Limb (tissue), 2 donors: ENCODE results near the gene MS4A5.
"Not testable (repeated sequence)": the region's sequence is repeated elsewhere in the genome, so short reads cannot be mapped to it uniquely, and the experiment has no call there.

ENCODE experiments used
- DNase-seq, 2 donors: peaks; one replicate each; pipeline ENCODE4 v3.0.0-alpha.2; 2016; ENCODE audit errors: extremely low spot score in 2 of 2

Gene MS4A5, protein sequence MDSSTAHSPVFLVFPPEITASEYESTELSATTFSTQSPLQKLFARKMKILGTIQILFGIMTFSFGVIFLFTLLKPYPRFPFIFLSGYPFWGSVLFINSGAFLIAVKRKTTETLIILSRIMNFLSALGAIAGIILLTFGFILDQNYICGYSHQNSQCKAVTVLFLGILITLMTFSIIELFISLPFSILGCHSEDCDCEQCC

DNA sequence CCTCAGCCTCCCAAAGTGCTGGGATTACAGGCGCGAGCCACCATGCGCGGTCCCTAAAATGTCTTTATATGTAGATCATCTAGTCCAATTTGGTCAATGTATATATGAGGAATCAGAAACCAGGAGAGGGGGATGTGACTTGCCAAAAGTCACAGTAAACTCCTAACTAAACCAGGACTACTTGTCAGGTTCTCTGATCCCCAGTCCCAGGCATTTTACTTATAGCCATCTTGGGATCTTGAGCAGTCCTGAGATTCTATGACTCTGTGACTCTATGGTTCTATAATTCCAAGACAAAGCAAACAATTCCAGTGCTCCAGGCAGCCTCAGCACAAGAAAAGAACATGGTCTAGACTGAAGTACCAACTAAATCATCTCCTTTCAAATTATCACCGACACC lies at the start of gene MS4A5:
Gene MS4A5, plus strand, starts transcription at position 301 of the 400 bp plus-strand sequence. CDS start 103 bp downstream, outside the sequence.
- DNase-seq: no peak

DNA sequence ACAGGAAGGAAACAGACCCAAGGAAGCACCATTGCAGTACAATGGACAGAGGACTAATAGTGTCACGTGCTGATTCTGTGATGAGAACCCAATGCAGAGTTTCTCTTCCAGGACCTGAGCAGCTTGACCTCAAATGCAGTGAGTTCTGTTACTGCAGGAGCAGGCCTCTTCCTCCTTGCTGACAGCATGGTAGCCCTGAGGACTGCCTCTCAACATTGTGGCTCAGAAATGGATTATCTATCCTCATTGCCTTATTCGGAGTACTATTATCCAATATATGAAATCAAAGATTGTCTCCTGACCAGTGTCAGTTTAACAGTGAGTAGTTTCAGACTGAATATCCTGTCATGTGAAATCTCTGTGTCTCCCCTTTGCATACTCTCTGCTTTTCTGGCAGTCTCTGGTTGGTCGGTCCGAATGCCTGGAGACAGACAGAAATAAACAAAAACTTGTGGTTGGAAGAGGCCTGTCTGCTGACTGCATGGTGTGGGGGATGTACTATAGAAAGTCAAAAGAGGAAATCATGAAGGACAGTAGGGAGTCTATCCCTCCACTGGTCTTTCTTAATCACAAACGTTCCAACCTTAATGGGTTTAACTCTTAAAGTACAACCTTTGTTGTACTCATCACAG lies 40.0 kb upstream of the MS4A5 start:
- DNase-seq: no peak

DNA sequence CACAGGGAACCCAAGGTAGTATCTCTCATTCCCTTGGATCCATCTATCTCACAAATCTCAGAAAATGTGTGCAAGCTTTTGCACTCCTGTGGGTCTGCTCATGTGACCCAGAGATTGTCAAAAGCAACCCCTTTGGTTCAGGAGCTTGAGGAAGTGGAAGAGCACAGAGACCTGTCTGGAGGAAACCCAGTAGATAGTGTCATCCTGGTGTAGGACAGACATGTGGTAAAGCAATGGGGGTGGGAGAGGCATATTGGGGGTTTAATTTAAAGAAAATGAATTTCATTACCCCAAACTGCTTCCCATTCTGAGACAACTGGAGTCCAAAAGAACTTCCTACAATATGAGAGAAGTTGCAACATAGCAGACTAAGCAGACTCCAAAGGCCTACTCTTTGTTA lies 39.0 kb upstream of the MS4A5 start:
- no peak for DNase-seq

DNA sequence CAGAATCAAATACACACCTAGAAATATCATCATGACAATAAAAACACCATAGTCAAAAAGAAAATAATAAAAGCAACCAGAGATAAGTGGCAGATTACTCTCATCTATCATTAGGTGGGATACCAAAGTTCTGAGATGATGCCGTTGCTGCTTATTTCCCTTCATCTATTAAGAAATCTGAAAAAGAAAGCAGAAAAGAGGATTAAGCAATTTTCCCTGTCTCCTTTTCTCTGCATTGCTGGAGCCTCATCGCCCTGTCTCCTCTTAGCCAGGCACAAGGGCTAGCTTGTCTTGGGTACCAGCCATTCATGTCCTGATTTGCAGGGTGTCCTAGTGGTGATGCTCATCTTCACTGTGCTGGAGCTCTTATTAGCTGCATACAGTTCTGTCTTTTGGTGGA lies 37.0 kb upstream of the MS4A5 start:
- DNase-seq: no peak

DNA sequence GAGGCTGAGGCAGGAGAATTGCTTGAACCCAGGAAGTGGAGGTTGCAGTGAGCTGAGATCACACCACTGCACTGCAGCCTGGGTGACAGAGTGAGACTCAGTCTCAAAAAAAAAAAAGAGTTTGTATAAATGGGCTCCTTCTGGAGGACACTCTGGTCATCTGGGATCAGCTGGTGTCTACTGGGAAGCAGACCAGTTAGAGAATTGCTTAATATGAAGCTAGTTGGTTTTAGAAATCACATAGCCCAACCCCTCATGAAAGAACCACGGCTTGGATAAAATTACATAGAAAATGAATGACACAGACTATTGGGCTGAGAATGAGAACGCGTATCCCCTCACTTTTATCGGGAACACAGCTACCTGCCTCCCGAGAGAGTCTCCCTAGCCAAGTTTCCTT lies 36.4 kb upstream of the MS4A5 start:
- DNase-seq: no peak

DNA sequence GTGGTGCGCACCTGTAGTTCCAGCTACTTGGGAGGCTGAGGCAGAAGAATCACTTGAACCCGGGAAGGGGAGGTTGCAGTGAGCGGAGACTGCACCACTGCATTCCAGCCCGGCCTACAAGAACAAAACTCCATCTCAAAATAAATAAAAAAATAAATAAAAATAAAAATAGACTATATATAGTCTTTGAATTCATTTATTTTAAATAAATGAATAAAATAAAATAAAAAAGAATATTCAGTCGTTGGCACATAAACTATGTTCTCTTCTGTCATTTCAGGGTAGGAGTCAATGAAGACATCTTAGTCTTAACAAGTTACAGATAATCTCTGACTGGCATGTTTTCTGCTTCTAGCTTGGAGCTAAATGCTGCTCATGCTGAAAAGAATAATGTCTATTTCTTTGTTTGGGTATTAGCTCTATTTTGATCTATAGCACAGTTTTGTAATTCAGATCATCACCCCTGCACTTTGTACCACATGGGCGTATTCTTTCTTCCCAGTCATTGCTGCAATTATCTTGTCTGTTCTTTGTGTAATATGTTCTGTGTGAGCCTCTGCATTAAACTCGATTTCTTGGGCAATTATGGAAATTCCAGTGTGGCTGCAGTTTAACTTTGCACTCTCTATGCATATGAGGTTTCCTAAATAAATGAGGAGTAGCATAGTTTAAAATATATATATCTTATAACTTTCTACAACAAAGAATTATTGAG lies 34.5 kb upstream of the MS4A5 start:
- DNase-seq: no peak

DNA sequence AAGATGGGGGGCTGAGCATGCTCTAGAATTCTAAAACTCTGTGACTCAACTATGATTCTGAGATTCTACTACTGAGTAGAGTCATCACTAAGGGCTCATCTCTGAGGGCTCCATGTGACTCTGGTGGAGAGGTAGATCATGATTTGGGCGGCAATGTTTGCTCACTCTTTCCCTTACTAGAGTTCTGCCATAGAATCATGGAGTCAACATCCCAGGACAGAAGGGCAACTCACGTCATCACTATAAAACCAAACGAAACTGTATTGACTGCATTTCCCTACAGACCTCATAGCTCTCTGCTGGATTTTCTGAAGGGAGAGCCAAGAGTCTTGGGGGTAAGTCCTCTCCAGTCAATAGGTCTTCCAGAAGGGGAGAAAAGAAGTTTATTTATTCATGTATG lies 33.0 kb upstream of the MS4A5 start, which contains the start of gene MS4A14:
Gene MS4A14, plus strand, starts transcription at position 78 of the 400 bp plus-strand sequence. Its CDS starts 120 bp downstream, at position 198.
- DNase-seq: no peak

DNA sequence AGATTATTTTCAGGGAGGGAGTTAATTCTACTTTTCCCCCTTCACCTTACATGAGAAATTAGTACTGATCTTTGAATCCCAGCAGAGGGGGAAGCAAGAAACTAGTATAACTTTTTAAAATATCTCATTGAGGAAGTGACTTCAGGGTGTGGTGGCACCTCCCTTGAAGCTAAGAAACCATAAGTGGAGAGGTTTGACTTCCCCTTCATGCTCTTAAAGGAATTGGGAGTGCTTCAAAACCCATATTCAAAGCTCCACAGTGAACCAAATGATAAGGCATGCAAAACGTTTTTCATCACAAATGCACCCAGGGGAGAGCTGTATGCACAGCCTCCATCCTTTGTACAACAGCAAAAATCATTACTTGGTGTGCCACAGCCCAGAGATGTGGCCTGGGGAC lies 32.6 kb upstream of the MS4A5 start:
- DNase-seq: no peak

DNA sequence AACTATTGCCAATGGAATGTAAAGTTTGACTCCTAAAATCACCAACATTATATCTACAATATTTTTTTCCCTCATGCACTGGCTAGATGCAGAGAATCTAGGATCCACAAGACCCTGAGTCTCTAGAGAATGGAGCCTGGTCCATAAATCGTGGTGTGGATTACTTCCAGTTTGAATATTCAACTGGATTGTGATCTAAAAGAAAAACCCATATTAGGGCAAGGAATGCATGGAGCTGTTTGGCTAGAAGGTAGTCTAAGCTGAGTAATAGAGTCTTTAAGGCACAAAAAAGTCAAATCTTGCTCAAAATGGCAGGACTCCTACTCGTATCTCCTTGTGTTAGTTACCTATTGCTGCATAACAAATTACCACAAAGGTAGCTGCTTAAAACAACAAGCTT lies 9.4 kb upstream of the MS4A5 start:
- DNase-seq: no peak

DNA sequence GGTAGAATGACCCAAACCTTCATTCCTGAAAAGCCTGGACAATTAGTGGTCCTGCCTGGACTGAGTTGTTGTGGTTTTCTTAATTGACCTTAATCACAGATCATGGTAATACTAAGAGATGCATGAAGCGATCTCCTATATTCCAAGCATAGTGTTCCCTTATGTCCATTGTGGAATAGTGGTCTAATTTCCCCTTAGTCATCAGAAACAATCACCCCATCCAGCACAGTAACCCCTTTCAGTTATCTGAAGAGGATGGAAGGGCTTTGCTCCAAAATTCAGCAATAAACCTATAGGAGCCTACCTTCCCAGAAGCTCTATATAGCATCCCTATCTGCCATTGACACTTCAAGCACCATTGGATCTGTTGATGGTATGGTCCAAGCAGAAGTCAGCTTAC lies 6.8 kb upstream of the MS4A5 start:
- DNase-seq: no peak

DNA sequence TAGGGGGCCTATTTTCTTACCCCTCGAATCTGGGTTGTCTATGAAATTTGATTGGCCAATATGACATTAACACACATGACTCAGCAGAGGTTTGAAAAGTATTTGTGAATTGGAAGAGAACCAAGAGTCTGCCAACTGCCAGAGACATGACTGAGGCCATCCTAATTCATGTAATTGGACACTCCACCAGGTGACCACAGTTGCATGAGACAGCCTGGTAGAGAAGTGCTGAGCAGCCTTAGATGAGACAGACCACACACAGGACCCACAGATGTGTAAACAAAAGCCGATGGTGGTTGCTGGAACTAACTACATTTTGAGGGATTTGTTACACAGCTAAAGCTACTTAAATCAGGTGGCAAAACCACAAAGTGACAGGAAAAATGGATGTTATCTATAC lies 855 bp upstream of the MS4A5 start:
- DNase-seq: no peak

DNA sequence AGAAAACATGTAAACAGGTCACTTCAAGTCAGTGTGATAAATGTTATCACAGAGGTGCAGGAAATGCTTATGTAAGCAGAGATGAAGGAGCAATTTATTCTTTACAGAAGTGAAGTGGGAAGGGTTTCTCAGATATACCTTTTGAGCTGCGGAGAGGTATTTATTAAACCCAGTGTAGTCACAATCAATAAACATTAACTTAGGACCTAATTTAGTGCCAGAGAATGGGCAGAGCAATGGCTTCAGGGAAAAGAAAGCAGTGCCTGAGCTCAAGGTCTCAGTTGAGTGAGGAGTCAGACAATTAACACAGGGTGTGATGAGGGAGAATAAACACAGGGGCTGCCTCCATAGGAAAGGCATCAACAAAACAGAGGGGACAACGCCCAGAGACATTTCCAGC lies 1.9 kb downstream of the MS4A5 start:
- no peak for DNase-seq

DNA sequence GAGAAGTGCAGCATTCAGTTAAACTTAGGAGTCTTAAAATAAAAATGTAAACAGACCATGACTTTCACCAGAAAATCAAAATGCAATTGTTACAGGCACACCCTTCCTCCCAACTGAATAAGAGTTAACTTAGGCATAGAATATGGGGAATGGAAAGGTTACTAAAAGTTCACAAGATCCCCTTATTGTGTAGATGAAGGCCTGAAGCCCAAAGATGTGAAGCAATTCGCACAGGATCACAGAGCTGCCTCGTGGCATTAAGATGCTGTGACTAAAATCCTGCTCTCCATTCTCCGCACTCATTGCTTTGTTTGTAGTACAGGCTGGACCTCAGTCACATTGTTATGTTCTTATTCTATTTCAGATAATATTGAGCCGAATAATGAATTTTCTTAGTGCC lies 4.0 kb downstream of the MS4A5 start:
- no peak for DNase-seq

DNA sequence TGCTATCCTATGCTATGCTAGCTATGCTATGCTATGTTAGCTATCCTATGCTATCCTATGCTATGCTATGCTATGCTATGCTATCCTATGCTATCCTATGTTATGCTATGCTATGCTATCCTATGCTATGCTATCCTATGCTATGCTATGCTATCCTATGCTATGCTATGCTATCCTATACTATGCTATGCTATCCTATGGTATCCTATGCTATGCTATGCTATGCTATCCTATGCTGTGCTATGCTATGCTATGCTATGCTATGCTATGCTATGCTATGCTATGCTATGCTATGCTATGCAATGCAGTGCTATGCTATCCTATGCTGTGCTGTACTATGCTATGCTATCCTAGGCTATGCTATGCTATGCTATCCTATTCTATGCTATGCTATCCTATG lies 17.7 kb downstream of the MS4A5 start:
- no peak for DNase-seq

DNA sequence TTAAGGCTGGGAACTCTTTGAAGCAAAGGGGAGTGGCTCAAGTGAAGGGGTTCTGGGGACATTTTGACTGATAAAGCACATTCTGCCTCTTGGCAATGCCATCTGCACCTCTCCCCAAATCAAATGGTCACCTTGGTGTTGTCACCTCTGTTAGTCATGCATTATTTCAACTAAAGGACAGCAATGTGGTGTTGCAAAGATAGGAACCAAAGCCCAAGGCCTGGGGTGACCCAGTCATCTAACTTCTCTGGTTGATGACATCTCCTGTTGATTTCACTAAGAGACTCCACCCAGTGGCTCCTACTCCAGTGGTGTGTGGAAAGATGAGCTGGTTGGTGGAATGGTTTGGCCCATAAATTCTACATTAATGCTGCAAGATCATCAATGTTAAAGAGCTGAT lies 18.5 kb downstream of the MS4A5 start:
- no peak for DNase-seq

DNA sequence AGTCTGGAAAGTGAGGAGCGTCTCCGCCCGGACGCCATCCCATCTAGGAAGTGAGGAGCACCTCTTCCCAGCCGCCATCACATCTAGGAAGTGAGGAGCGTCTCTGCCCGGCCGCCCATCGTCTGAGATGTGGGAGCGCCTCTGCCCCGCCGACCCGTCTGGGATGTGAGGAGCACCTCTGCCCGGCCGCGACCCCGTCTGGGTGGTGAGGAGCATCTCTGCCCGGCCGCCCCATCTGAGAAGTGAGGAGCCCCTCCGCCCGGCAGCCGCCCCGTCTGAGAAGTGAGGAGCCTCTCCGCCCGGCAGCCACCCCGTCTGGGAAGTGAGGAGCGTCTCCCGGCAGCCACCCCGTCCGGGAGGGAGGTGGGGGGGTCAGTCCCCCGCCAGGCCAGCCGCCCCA lies 21.8 kb downstream of the MS4A5 start:
- not testable (repeated sequence) for DNase-seq

DNA sequence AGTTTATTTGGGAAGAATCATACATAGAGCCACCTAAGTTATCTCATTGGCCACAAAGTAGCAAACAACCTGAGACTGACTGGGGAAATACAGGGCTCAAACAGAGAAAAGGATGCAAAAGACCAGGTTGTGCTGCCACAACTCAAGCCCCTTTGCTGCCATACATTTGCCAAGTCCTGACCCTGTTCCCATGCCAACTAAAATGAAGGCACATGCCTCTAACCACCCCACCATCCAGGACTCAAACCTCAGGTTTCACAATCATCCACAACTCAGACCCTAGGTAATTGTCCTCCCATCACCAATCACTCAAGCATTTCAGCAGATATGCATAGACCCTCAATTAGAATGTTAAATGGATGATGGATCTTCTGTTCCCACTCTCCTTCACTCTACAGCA lies 24.8 kb downstream of the MS4A5 start:
- DNase-seq: no peak

DNA sequence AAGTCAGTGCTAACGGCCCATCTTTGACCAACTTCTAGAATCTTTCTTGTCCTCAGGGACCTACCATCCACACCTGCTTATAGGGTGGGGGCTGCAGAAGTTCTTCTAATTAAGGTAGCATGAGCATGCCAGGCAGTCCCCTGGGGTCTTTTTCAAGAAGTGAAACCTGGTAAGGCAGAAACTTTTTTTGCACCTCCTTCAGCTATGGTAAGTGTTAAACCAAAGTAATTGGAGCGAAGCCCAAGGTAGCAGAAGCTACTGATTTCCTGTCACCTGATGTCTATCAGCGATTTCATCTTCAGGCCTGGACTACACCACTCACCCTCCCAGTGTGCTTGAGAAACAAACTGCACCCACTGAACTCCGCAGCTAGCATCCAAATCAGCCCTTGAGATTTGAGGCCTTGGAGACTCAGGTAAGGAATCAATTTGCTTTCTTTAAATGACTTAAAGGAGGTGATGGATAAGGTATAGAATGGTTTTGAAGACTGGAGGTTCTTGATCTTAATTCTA lies 26.2 kb downstream of the MS4A5 start, which contains the start of gene MS4A1:
Gene MS4A1, plus strand, starts transcription at position 317 of the 512 bp plus-strand sequence. CDS start 6,528 bp downstream, outside the sequence.
- DNase-seq: no peak

DNA sequence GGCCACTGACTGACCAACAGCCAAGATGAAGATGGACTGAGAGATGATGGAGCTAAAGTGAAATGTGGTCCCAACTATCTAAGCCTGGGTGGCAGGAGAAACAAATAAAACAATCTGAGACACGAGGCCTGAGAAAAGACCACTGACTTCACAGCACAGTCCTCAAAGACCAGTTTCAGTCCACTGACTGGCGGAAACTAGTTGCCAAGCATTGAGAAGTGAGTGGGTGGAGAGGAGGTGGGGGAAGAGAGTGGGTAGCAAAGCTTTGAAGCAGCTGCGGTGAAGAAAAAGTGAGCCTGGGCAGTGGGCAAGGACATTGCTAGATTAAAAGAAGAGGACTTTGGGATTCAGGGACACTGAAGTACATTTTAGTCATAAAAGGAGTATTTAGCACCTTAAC lies 28.2 kb downstream of the MS4A5 start:
- no peak for DNase-seq

DNA sequence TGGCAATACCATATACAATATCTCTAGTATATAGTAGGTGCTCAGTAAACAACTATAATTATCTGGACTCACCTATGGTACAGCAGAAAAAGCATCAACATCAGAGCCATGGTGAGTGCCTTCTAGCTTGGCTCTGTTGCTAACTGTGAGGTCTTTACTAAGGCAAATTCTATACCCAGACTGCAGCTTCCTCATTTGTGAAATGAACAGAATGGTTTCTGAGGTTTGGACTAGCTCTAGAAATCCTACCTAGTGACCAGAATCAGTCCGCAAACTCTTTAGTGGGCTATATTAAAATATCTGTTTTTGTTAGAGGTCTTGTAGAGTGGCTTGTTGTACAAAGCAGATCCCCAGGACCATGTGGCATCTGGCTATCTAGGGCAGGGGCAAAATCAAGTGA lies 30.0 kb downstream of the MS4A5 start:
- DNase-seq: no peak

DNA sequence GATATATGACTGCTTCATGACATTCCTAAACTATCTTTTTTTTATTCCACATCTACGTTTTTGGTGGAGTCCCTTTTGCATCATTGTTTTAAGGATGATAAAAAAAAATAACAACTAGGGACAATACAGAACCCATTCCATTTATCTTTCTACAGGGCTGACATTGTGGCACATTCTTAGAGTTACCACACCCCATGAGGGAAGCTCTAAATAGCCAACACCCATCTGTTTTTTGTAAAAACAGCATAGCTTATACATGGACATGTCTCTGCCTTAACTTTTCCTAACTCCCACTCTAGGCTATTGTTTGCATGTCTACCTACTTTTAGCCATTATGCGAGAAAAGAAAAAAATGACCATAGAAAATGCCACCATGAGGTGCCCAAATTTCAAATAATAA lies 39.5 kb downstream of the MS4A5 start:
- DNase-seq: no peak

DNA sequence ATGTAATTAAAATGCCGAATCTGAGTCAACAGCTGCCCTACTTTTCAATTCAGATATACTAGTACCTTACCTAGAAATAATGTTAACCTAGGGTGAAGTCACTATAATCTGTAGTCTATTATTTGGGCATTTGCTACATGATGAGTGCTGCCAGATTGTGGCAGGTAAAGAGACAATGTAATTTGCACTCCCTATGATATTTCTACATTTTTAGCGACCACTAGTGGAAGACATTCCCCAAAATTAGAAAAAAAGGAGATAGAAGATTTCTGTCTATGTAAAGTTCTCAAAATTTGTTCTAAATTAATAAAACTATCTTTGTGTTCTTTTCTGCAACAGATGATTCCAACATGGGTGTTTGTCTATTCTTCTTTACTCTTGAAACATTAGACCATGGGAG lies 40.4 kb downstream of the MS4A5 start:
- no peak for DNase-seq

DNA sequence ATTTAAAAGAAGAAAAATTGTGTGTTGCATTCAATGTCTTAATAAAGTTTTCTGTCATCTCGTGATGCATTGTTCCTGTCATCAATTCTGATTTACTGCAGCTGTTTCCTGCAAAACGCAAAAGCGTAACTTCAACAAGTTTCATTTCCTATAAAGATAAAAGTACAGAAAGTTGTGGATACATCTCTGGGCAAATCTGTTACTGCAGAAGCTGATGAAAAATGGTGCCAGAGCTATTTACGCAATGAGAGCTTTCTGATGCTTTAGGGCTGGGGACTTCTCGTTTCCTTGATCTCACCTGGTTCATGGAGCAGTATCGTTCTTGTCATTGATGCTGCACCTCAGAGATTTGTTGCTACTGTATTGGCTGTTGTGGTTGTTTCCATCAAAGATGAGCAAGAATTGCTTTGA lies 47.7 kb downstream of the MS4A5 start:
- DNase-seq: no peak
